Mesenchymal stem cell (in vitro differentiated cells and primary cell): ENCODE results near the gene NACAD.
A peak's percentile ranks its signal among the peaks of the same experiment; 100 is the strongest.
"Not testable (repeated sequence)": the region's sequence is repeated elsewhere in the genome, so short reads cannot be mapped to it uniquely, and the experiment has no call there.

Experiments
- DNase-seq: peaks from one replicate; pipeline ENCODE4 v3.0.0-alpha.2; 2013
- H2AFZ ChIP-seq: one replicate; pipeline ENCODE4 v1.6.1; 2013; ENCODE audit warnings: low read depth, mild to moderate bottlenecking, control low read depth, inconsistent platforms, low read length, moderate library complexity
- H2AK5ac ChIP-seq: 2 replicates; pipeline ENCODE4 v1.6.1; 2013; ENCODE audit warnings: low read length, moderate library complexity, mild to moderate bottlenecking, inconsistent platforms; ENCODE audit not compliant: severe bottlenecking
- H2BK120ac ChIP-seq: one replicate; pipeline ENCODE4 v1.6.1; 2013; ENCODE audit warnings: low read depth, mild to moderate bottlenecking, inconsistent platforms, low read length, moderate library complexity
- H2BK12ac ChIP-seq, 2 experiments: one replicate each; pipeline ENCODE4 v1.6.1; 2013; ENCODE audit warnings: inconsistent platforms in 2 of 2, low read length in 2 of 2, mild to moderate bottlenecking in 2 of 2, moderate library complexity in 2 of 2, control low read depth in 1 of 2
- H2BK15ac ChIP-seq: one replicate; pipeline ENCODE4 v1.6.1; 2013; ENCODE audit warnings: mild to moderate bottlenecking, low read depth, inconsistent platforms; ENCODE audit not compliant: poor library complexity, severe bottlenecking
- H2BK5ac ChIP-seq: 2 replicates; pipeline ENCODE4 v1.6.1; 2013; ENCODE audit warnings: low read depth, mild to moderate bottlenecking, low read length, control low read depth, inconsistent platforms; ENCODE audit not compliant: poor library complexity, severe bottlenecking
- H3K14ac ChIP-seq, 2 experiments: one replicate each; pipeline ENCODE4 v1.6.1; 2013; ENCODE audit warnings: inconsistent platforms in 2 of 2, low read length in 2 of 2, control low read depth in 1 of 2, mild to moderate bottlenecking in 1 of 2, moderate library complexity in 1 of 2
- H3K18ac ChIP-seq, 2 experiments: one replicate each; pipeline ENCODE4 v1.6.1; 2013; ENCODE audit warnings: inconsistent platforms in 2 of 2, low read length in 2 of 2, control low read depth in 1 of 2, low read depth in 1 of 2, mild to moderate bottlenecking in 1 of 2
- H3K23ac ChIP-seq, 2 experiments: one replicate each; pipeline ENCODE4 v1.6.1; 2013; ENCODE audit warnings: inconsistent platforms in 2 of 2, low read length in 2 of 2, mild to moderate bottlenecking in 2 of 2, moderate library complexity in 2 of 2, control low read depth in 1 of 2
- H3K27ac ChIP-seq: 2 replicates; pipeline ENCODE4 v1.5.1; 2013; ENCODE audit warnings: mild to moderate bottlenecking, moderate library complexity, low read length, control low read depth, inconsistent platforms; ENCODE audit not compliant: poor library complexity, severe bottlenecking
- H3K27me3 ChIP-seq, 2 experiments: 2 replicates each; pipeline versions ENCODE4 v1.6.1 to v1.7.0; 2013; ENCODE audit warnings: low read length in 2 of 2, mild to moderate bottlenecking in 2 of 2, moderate library complexity in 2 of 2, control low read depth in 1 of 2, inconsistent platforms in 1 of 2; ENCODE audit not compliant: control insufficient read depth in 1 of 2, insufficient read depth in 1 of 2
- H3K36me3 ChIP-seq, 2 experiments: 2 replicates each; pipeline versions ENCODE4 v1.6.1 to v1.7.0; 2013; ENCODE audit warnings: low read length in 2 of 2, control low read depth in 1 of 2, inconsistent platforms in 1 of 2, low read depth in 1 of 2, mild to moderate bottlenecking in 1 of 2; ENCODE audit not compliant: insufficient read depth in 2 of 2, control insufficient read depth in 1 of 2
- H3K4ac ChIP-seq, 2 experiments: one replicate each; pipeline ENCODE4 v1.6.1; 2013; ENCODE audit warnings: inconsistent platforms in 2 of 2, low read length in 2 of 2, mild to moderate bottlenecking in 2 of 2, moderate library complexity in 2 of 2, control low read depth in 1 of 2, low read depth in 1 of 2
- H3K4me1 ChIP-seq: 2 replicates; pipeline ENCODE4 v1.6.1; 2013; ENCODE audit warnings: low read depth, low read length, control low read depth; ENCODE audit not compliant: control insufficient read depth, insufficient read depth
- H3K4me2 ChIP-seq: 2 replicates; pipeline ENCODE4 v1.6.1; 2013; ENCODE audit warnings: low read length, mild to moderate bottlenecking, inconsistent platforms; ENCODE audit not compliant: poor library complexity, severe bottlenecking
- H3K4me3 ChIP-seq, 2 experiments: 2 replicates each; pipeline versions ENCODE4 v1.5.1 to v1.7.0; 2013; ENCODE audit warnings: low read length in 2 of 2, mild to moderate bottlenecking in 2 of 2, control low read depth in 1 of 2, low read depth in 1 of 2; ENCODE audit not compliant: insufficient read depth in 1 of 2
- H3K79me1 ChIP-seq: replicated peaks from 2 replicates; pipeline ENCODE4 v1.6.1; 2013; ENCODE audit warnings: mild to moderate bottlenecking, control low read depth, low read length, inconsistent platforms; ENCODE audit not compliant: poor library complexity, severe bottlenecking
- H3K9ac ChIP-seq: 2 replicates; pipeline ENCODE4 v1.7.0; 2013; ENCODE audit warnings: mild to moderate bottlenecking, low read length, moderate library complexity
- H3K9me3 ChIP-seq: 2 replicates; pipeline ENCODE4 v1.7.0; 2013; ENCODE audit warnings: mild to moderate bottlenecking, low read length; ENCODE audit not compliant: control insufficient read depth
- H4K8ac ChIP-seq: one replicate; pipeline ENCODE4 v1.6.1; 2013; ENCODE audit warnings: inconsistent platforms, mild to moderate bottlenecking, low read length, moderate library complexity
- H4K91ac ChIP-seq: one replicate; pipeline ENCODE4 v1.6.1; 2013; ENCODE audit warnings: mild to moderate bottlenecking, low read length, inconsistent platforms
- WGBS: methylation state at CpG from one replicate; pipeline ENCODE4 v1.1.7; 2013; ENCODE audit warnings: mixed read lengths; 5-methylcytosine and 5-hydroxymethylcytosine counted together

The NACAD gene

GRCh38 chr7:45034710-45035109, 54.1 kb downstream of the NACAD start:
- H3K9ac ChIP-seq, H4K91ac ChIP-seq, H4K8ac ChIP-seq, H2AK5ac ChIP-seq, H2BK5ac ChIP-seq, H3K23ac ChIP-seq, H3K27ac ChIP-seq, H2AFZ ChIP-seq, H2BK15ac ChIP-seq, H3K14ac ChIP-seq, H3K18ac ChIP-seq, H3K4me3 ChIP-seq, H3K4me2 ChIP-seq, DNase-seq, H2BK120ac ChIP-seq, H3K27me3 ChIP-seq, H3K4ac ChIP-seq, H2BK12ac ChIP-seq, H3K9me3 ChIP-seq: not testable (repeated sequence)
- H3K36me3 ChIP-seq: peaks cover 14 to 23% of the 10 kb centered on the region in 2 experiments
- H3K79me1 ChIP-seq: peaks cover 43% of the 10 kb centered on the region
- H3K4me1 ChIP-seq: peaks cover 19% of the 10 kb centered on the region
- 100% methylated on average over 4 of the region's 5 CpGs for WGBS

- peaks cover 19% of the 10 kb centered on the region for H3K4me1 ChIP-seq
- H2BK15ac ChIP-seq: no peak overlapping the region
- no peak overlapping the region for H3K23ac ChIP-seq
- H2BK120ac ChIP-seq: no peak overlapping the region
- WGBS: 95% methylated on average over 4 of the region's 4 CpGs
- peak overlapping the region; percentile 2 for H2AK5ac ChIP-seq
- no peak for DNase-seq
- no peak overlapping the region for H3K4ac ChIP-seq
- H3K4me2 ChIP-seq: no peak overlapping the region
- no peaks in the 10 kb centered on the region for H3K27me3 ChIP-seq
- H3K36me3 ChIP-seq: peaks cover 11 to 22% of the 10 kb centered on the region in 2 experiments
- peak overlapping the region; percentile 28 for H3K27ac ChIP-seq
- no peak overlapping the region for H4K91ac ChIP-seq
- no peaks in the 10 kb centered on the region for H3K9me3 ChIP-seq
- no peak overlapping the region for H3K18ac ChIP-seq
- peak overlapping the region; percentile 71 for H3K9ac ChIP-seq
- H3K4me3 ChIP-seq: peak overlapping the region in 1 of 2 experiments; percentile 8
- H3K79me1 ChIP-seq: peaks cover 43% of the 10 kb centered on the region
- H2AFZ ChIP-seq: no peak overlapping the region
- H2BK5ac ChIP-seq: no peak overlapping the region
- no peak overlapping the region for H2BK12ac ChIP-seq
- H4K8ac ChIP-seq: no peak overlapping the region
- no peak overlapping the region for H3K14ac ChIP-seq
Observed at GRCh38 chr7:45033931-45034290, 54.9 kb downstream of the NACAD start.

GRCh38 chr7:45033261-45033930, 55.4 kb downstream of the NACAD start:
- no peak overlapping the region for H2AFZ ChIP-seq
- H2BK5ac ChIP-seq: no peak overlapping the region
- no peak overlapping the region for H2BK15ac ChIP-seq
- 97% methylated on average over 1 of the region's 1 CpG for WGBS
- no peak overlapping the region for H3K4me2 ChIP-seq
- no peaks in the 10 kb centered on the region for H3K9me3 ChIP-seq
- peaks cover 43% of the 10 kb centered on the region for H3K79me1 ChIP-seq
- DNase-seq: no peak
- peaks cover 14 to 22% of the 10 kb centered on the region in 2 experiments for H3K36me3 ChIP-seq
- no peak overlapping the region for H2BK120ac ChIP-seq
- H3K14ac ChIP-seq: no peak overlapping the region
- no peak overlapping the region for H3K18ac ChIP-seq
- H3K23ac ChIP-seq: no peak overlapping the region
- no peak overlapping the region for H4K91ac ChIP-seq
- peak overlapping the region; percentile 58 for H4K8ac ChIP-seq
- peak overlapping the region in 1 of 2 experiments; percentile 8 for H3K4me3 ChIP-seq
- H3K9ac ChIP-seq: peak overlapping the region; percentile 71
- peak overlapping the region; percentile 28 for H3K27ac ChIP-seq
- H3K4me1 ChIP-seq: peaks cover 19% of the 10 kb centered on the region
- no peaks in the 10 kb centered on the region for H3K27me3 ChIP-seq
- no peak overlapping the region for H2BK12ac ChIP-seq
- no peak overlapping the region for H2AK5ac ChIP-seq
- H3K4ac ChIP-seq: no peak overlapping the region

- H2AFZ ChIP-seq: no peak overlapping the region
- no peak overlapping the region for H4K91ac ChIP-seq
- no peak overlapping the region for H2BK5ac ChIP-seq
- no peak overlapping the region for H3K4ac ChIP-seq
- peaks cover 16 to 25% of the 10 kb centered on the region in 2 experiments for H3K36me3 ChIP-seq
- H3K27me3 ChIP-seq: no peaks in the 10 kb centered on the region
- no peak overlapping the region for H3K4me3 ChIP-seq
- H3K9ac ChIP-seq: no peak overlapping the region
- H2BK12ac ChIP-seq: no peak overlapping the region
- no peak overlapping the region for H2AK5ac ChIP-seq
- peak overlapping the region; percentile 14 for H3K4me2 ChIP-seq
- peak overlapping the region; percentile 0 for H3K27ac ChIP-seq
- H3K23ac ChIP-seq: no peak overlapping the region
- no peaks in the 10 kb centered on the region for H3K9me3 ChIP-seq
- peaks cover 21% of the 10 kb centered on the region for H3K4me1 ChIP-seq
- peaks cover 41% of the 10 kb centered on the region for H3K79me1 ChIP-seq
- no peak overlapping the region for H2BK15ac ChIP-seq
- DNase-seq: no peak
- H3K14ac ChIP-seq: no peak overlapping the region
- 88% methylated on average over 4 of the region's 4 CpGs for WGBS
- H3K18ac ChIP-seq: no peak overlapping the region
- H4K8ac ChIP-seq: no peak overlapping the region
- no peak overlapping the region for H2BK120ac ChIP-seq
Observed at GRCh38 chr7:45032421-45032820, 56.3 kb downstream of the NACAD start.
